RWPE2 (cell line): Measurements from ENCODE around the gene SH3PXD2B.

Experiments used
- ATAC-seq: fragments of 200-7000 bp; cut with Tn5 transposase; 3 replicates; pipeline ENCODE4 v1.9.1; 2021; ENCODE audit warnings: low read depth
- DNase-seq: peaks from one replicate; pipeline ENCODE4 v3.0.0-alpha.2; 2020; ENCODE audit warnings: low spot score
- H3K27ac ChIP-seq: fragments of 450-650 bp; 2 replicates; pipeline ENCODE4 v1.5.1; 2017; ENCODE audit warnings: mild to moderate bottlenecking; ENCODE audit not compliant: poor library complexity, severe bottlenecking
- H3K27me3 ChIP-seq: fragments of 250-450 bp; sonication (Bioruptor Pico); 2 replicates; pipeline ENCODE4 v1.5.1; 2021; ENCODE audit warnings: mild to moderate bottlenecking, moderate library complexity; ENCODE audit not compliant: insufficient read depth, poor library complexity, severe bottlenecking
- H3K36me3 ChIP-seq: fragments of 250-450 bp; sonication (Bioruptor Pico); 2 replicates; pipeline ENCODE4 v1.5.1; 2020; ENCODE audit warnings: low read depth, mild to moderate bottlenecking, moderate library complexity
- H3K4me1 ChIP-seq: fragments of 250-450 bp; sonication (Bioruptor Pico); 2 replicates; pipeline ENCODE4 v1.5.1; 2021; ENCODE audit warnings: mild to moderate bottlenecking, moderate library complexity; ENCODE audit not compliant: insufficient read depth, poor library complexity, severe bottlenecking
- H3K4me3 ChIP-seq: fragments of 250-450 bp; sonication (Bioruptor Pico); 2 replicates; pipeline ENCODE4 v1.5.1; 2021; ENCODE audit warnings: mild to moderate bottlenecking, moderate library complexity; ENCODE audit not compliant: severe bottlenecking
- H3K9me3 ChIP-seq: fragments of 250-450 bp; sonication (Bioruptor Pico); 2 replicates; pipeline ENCODE4 v1.5.1; 2021; ENCODE audit warnings: mild to moderate bottlenecking, moderate library complexity; ENCODE audit not compliant: severe bottlenecking
- CTCF ChIP-seq: fragments of 450-650 bp; IDR thresholded peaks from one replicate; pipeline ENCODE4 v1.5.1; 2017; ENCODE audit warnings: mild to moderate bottlenecking, moderate library complexity; ENCODE audit not compliant: poor library complexity, severe bottlenecking

Gene SH3PXD2B

GRCh38 chr5:172385707-172386106 is 68.6 kb downstream of the SH3PXD2B start:
- H3K36me3 ChIP-seq = peaks cover 61% of the 10 kb centered on the region

GRCh38 chr5:172385010-172385563 is 69.2 kb downstream of the SH3PXD2B start:
- no peaks in the 10 kb centered on the region for H3K9me3 ChIP-seq
- H3K27ac ChIP-seq = no peak overlapping the region
- ATAC-seq (no peak), DNase-seq (no peak)
- no peaks in the 10 kb centered on the region for H3K27me3 ChIP-seq
- no peak overlapping the region for H3K4me3 ChIP-seq
- no peak for TF ChIP-seq CTCF
- peaks cover 18% of the 10 kb centered on the region for H3K4me1 ChIP-seq
- H3K36me3 ChIP-seq = peaks cover 61% of the 10 kb centered on the region

More at GRCh38 chr5:172385707-172386106, 68.6 kb downstream of the SH3PXD2B start:
- DNase-seq = no peak
- H3K27ac ChIP-seq = no peak overlapping the region
- ATAC-seq = no peak
- TF ChIP-seq CTCF = no peak
- H3K4me1 ChIP-seq = peaks cover 18% of the 10 kb centered on the region
- no peaks in the 10 kb centered on the region for H3K9me3 ChIP-seq
- H3K4me3 ChIP-seq = no peak overlapping the region
- no peaks in the 10 kb centered on the region for H3K27me3 ChIP-seq

GRCh38 chr5:172383191-172383802 is 71.0 kb downstream of the SH3PXD2B start:
- Histone ChIP-seq H3K4me1 (peaks cover 18% of the 10 kb centered on the region), H3K9me3 (no peaks in the 10 kb centered on the region)

GRCh38 chr5:172380987-172381643 is 73.2 kb downstream of the SH3PXD2B start:
- H3K4me1 ChIP-seq = peaks cover 18% of the 10 kb centered on the region
- H3K9me3 ChIP-seq = no peaks in the 10 kb centered on the region
- ATAC-seq (no peak), DNase-seq (no peak)
- no peak for TF ChIP-seq CTCF
- no peak overlapping the region for H3K27ac ChIP-seq
- H3K36me3 ChIP-seq = peaks cover 50% of the 10 kb centered on the region
- H3K4me3 ChIP-seq = no peak overlapping the region
- H3K27me3 ChIP-seq = no peaks in the 10 kb centered on the region

More at GRCh38 chr5:172383191-172383802, 71.0 kb downstream of the SH3PXD2B start:
- ATAC-seq (peak; percentile 96), DNase-seq (no peak)
- H3K27me3 ChIP-seq = no peaks in the 10 kb centered on the region
- peak overlapping the region; percentile 67 for H3K27ac ChIP-seq
- H3K4me3 ChIP-seq = no peak overlapping the region
- TF ChIP-seq CTCF = no peak
- peaks cover 58% of the 10 kb centered on the region for H3K36me3 ChIP-seq
